GM20000 (cell line): Measurements from ENCODE around the gene MAMDC4.

Source experiments
- DNase-seq: peaks from one replicate; pipeline ENCODE4 v3.0.0; 2012; ENCODE audit warnings: low spot score
- TF ChIP-seq, protein P1 (sequence below): IDR thresholded peaks from 2 replicates; pipeline ENCODE4 v1.5.1; 2012; ENCODE audit warnings: mild to moderate bottlenecking, control low read depth; ENCODE audit errors: extremely low read depth, missing control alignments

Gene MAMDC4

DNA sequence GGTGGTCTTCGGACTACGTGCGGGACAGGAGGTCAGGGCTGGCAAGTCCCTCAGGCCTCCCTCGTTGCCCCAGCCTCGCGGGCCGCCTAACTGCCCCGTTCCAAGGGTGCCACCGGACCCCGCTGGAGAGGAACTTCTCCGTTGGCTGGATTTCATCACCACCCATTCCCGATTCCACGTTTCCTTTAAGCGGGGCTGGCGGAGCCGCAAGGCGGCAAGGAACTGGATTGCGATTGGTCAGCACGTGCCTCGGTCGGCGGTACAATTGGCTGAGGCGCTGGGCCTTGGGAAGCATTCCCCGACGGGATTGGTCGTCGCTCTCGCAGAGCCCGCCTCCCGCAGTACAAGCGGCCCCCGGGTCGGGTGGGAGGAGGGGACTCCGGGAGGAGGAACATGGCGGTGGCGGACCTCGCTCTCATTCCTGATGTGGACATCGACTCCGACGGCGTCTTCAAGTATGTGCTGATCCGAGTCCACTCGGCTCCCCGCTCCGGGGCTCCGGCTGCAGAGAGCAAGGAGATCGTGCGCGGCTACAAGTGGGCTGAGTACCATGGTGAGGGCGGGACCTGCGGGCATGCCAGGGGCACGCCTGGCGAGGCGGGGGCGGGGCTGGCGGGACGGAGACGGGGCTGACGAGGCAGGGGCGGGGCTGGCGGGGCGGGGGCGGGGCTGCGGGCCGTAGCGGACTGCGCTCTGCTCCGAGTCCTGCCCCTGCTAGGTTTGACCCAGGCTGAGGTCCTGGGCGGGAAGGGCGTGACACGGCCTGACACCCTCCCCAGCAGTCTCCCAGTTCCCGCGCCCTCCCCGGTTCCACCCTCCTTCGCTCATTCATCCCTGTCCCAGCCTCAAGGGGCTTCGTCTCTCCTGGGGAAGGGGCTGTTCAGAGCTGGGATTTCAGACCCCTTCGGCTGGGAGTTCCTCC, 2.8 kb upstream of the MAMDC4 start, which contains the start of gene PHPT1:
TSS of gene PHPT1 (plus strand) at position 372 of the 922 bp plus-strand sequence. CDS start at position 394, 22 bp downstream.
- DNase-seq = peak; percentile 100
- TF ChIP-seq, protein P1, sequence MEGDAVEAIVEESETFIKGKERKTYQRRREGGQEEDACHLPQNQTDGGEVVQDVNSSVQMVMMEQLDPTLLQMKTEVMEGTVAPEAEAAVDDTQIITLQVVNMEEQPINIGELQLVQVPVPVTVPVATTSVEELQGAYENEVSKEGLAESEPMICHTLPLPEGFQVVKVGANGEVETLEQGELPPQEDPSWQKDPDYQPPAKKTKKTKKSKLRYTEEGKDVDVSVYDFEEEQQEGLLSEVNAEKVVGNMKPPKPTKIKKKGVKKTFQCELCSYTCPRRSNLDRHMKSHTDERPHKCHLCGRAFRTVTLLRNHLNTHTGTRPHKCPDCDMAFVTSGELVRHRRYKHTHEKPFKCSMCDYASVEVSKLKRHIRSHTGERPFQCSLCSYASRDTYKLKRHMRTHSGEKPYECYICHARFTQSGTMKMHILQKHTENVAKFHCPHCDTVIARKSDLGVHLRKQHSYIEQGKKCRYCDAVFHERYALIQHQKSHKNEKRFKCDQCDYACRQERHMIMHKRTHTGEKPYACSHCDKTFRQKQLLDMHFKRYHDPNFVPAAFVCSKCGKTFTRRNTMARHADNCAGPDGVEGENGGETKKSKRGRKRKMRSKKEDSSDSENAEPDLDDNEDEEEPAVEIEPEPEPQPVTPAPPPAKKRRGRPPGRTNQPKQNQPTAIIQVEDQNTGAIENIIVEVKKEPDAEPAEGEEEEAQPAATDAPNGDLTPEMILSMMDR = no peak

DNA sequence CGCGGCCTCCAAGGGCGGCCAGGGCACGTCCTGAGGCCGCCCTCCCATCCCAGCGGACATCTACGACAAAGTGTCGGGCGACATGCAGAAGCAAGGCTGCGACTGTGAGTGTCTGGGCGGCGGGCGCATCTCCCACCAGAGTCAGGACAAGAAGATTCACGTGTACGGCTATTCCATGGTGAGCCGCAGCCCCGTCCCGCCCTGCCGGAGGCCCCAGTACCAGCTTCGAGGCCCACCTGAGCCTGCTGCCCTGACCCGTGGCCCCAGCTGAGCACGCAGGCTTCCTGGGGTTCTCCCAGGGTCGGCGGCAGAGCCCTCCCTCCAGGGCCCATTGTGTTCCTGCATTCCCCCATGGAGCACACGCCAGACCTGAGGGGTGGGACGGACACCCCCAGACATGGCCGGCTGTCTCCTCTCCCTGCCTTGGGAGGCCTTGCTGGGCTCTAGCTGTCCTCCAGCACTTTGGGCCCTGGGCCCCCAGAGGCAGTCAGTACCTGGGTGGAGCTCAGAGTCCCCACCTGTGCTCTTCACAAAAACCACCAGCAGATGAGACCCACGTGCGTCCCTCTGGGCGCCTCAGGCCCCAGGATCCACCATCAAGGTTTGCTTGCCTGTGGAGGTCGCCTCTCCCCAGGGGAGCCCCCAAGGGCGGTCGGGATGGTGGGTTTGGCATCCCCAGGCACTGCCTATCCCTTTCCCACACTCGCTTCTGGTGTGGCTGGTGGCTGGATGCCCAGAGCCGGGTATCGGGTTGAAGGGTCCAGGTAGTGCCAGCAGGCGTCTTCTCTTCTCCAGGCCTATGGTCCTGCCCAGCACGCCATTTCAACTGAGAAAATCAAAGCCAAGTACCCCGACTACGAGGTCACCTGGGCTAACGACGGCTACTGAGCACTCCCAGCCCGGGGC, 1.9 kb upstream of the MAMDC4 start:
- DNase-seq = no peak
- TF ChIP-seq, protein P1 = no peak

DNA sequence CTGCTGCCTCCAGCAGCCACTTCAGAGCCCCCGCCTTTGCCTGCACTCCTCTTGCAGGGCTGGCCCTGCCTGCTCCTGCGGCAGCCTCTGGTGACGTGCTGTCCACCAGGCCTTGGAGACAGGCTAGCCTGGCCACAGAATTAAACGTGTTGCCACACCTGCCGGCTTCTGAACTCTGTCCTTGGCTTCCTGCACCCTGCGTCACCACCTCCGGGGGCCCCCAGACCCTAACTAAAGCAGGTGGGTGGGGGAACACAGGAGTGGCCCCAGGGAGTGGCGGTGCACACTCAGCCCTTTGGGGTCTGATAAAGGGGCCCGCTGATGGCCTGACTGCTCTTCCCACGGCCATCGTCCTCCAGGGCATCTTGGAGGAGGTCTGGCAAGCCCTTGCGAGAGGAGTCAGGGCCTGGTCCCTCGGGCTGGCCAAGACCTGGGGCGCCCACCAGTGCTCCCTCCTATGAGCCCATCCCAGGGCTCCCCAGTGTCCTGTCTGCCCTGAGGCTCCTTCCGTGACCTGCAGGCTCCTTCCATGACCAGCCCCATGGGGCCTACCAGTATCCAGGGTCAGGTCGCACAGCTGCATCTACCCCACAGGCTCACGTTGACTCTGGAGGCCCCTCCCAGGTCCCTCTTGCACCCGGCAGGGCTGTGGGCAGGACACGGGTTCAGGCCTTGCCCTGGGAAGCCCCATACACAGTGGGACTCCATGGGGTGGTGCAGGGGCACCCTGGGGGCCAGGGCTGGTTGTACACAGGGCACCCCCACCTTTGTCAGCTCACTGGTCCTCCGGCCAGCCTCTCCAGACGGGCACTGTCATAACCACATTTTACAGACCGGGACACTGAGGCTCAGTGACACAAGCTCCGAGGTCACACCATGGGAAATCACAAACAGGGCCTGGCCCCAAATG, 1.0 kb upstream of the MAMDC4 start:
- TF ChIP-seq, protein P1 = no peak
- no peak for DNase-seq

DNA sequence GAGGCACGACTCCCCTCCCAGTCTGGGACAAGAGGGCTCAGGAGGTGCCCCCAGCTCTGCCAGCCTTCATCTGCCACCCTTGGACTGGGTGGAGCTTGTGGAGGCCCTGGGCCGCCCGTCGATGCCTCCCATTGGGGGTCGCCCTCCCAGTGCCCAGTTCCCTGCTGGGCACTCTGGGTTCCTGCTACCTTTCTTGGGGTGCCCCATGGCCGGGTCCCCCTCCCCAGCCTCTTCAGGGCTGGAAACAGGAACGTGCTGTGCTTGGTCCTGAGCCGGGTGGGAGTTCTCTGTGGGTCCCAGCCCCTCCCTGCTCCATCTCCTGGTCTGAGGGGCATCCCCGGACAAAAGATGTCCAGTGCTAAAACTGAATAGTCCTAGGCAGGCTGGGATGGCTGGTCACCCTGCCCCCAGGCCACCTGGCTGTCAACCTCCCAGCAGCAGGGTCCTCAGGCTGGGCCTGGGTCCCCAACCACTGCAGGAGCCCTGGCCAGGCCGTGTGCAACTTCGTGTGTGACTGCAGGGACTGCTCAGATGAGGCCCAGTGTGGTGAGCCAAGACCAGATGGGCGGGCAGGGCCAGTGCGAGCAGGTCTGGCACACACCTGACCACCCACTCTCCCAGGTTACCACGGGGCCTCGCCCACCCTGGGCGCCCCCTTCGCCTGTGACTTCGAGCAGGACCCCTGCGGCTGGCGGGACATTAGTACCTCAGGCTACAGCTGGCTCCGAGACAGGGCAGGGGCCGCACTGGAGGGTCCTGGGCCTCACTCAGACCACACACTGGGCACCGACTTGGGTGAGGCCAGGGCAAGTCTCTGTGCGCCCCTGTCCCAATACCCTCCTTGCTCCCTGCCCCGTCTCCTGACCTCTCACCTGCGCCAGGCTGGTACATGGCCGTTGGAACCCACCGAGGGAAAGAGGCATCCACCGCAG, 784 bp downstream of the MAMDC4 start:
- no peak for DNase-seq
- TF ChIP-seq, protein P1 = no peak

DNA sequence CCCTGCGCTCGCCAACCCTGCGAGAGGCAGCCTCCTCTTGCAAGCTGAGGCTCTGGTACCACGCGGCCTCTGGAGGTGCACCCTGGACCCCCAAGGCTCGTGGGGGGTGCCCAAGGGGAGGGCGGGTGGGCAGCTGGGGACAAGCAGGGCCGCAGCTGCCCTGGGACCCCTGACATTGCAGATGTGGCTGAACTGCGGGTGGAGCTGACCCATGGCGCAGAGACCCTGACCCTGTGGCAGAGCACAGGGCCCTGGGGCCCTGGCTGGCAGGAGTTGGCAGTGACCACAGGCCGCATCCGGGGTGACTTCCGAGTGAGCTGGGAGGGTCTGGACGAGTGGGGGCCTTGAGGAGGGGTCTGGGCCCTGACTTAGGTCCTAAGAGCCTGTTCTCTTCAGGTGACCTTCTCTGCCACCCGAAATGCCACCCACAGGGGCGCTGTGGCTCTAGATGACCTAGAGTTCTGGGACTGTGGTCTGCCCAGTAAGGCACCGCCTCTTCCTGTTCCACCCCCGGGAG, 1.5 kb downstream of the MAMDC4 start:
- no peak for DNase-seq
- TF ChIP-seq, protein P1 = no peak

DNA sequence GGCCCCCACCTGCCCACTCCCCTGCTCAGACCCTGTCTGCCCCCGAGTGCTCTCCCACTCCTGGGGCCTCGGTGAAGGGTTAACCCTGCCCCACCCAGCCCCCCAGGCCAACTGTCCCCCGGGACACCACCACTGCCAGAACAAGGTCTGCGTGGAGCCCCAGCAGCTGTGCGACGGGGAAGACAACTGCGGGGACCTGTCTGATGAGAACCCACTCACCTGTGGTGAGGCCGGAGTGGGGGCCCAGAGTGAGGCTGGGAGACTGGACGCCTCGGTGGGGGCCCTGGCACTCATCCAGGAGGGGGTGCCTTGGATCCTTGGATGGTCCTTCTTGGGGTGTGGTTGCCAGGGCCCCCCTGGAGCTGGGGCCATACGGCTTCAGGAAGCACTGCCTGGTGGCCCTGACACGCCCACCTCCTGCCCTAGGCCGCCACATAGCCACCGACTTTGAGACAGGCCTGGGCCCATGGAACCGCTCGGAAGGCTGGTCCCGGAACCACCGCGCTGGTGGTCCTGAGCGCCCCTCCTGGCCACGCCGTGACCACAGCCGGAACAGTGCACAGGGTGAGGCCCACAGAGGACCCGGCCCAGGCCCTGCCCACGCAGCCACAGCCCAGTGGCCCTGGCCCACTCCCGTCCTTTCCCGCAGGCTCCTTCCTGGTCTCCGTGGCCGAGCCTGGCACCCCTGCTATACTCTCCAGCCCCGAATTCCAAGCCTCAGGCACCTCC, 2.1 kb downstream of the MAMDC4 start:
- TF ChIP-seq, protein P1 = no peak
- no peak for DNase-seq
